Upper lobe of left lung (tissue), 4 donors: Measurements from ENCODE around the gene LGI4.

Experiments
- EP300 ChIP-seq, 4 donors: sonication (generic); formaldehyde crosslinking; IDR thresholded peaks; one replicate each; pipeline ENCODE4 v1.5.1; 2017; ENCODE audit warnings: antibody characterized with exemption in 4 of 4, control low read depth in 2 of 4
- POLR2A ChIP-seq, 4 donors: fragments of 450-650 bp; IDR thresholded peaks; one replicate each; pipeline ENCODE4 v1.5.1; 2016 to 2017; ENCODE audit warnings: antibody characterized with exemption in 4 of 4, mild to moderate bottlenecking in 2 of 4
- POLR2AphosphoS5 ChIP-seq, 2 donors: sonication (generic); formaldehyde crosslinking; IDR thresholded peaks; one replicate each; pipeline ENCODE4 v1.5.1; 2017; ENCODE audit warnings: antibody characterized with exemption in 2 of 2
- TF ChIP-seq, protein P1 (sequence below), 6 experiments: fragments of 450-650 bp in 4 of 6; fragments of 200-600 bp in 2 of 6; sonication (generic) in 2 of 6; IDR thresholded peaks; one replicate each; pipeline ENCODE4 v1.5.1; 2016 to 2019; ENCODE audit warnings: antibody characterized with exemption in 6 of 6

DNA sequence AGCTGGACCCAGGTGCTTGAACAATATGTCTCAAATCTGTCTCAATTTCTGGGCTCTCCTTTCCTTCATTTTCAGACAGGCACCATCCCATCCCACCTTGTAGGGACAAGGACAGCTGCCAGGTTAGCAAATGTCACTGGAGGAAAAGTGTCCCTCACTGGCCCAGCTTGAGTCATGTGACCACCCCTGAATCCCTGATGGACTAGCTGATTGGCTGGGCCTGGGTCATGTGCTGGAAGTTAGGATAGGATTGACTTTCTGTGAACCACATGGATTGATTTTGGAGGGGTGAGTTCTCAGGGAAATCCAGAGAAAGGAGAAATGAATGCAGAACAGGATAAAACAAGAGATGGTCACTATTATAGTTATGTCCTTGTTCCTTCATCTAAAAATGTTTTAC is 47.5 kb downstream of the LGI4 start:
- TF ChIP-seq, protein P1, sequence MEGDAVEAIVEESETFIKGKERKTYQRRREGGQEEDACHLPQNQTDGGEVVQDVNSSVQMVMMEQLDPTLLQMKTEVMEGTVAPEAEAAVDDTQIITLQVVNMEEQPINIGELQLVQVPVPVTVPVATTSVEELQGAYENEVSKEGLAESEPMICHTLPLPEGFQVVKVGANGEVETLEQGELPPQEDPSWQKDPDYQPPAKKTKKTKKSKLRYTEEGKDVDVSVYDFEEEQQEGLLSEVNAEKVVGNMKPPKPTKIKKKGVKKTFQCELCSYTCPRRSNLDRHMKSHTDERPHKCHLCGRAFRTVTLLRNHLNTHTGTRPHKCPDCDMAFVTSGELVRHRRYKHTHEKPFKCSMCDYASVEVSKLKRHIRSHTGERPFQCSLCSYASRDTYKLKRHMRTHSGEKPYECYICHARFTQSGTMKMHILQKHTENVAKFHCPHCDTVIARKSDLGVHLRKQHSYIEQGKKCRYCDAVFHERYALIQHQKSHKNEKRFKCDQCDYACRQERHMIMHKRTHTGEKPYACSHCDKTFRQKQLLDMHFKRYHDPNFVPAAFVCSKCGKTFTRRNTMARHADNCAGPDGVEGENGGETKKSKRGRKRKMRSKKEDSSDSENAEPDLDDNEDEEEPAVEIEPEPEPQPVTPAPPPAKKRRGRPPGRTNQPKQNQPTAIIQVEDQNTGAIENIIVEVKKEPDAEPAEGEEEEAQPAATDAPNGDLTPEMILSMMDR (IDR thresholded peaks at IDR 0.05), result no peak
- TF ChIP-seq POLR2AphosphoS5 (IDR thresholded peaks at IDR 0.05), result no peak
- TF ChIP-seq EP300 (IDR thresholded peaks at IDR 0.05), result no peak
- no peak for TF ChIP-seq POLR2A (IDR thresholded peaks at IDR 0.05)
